IPS-15b (cell line): ENCODE measurements around the gene MYO10.
"Not testable (repeated sequence)": the region's sequence is repeated elsewhere in the genome, so short reads cannot be mapped to it uniquely, and the experiment has no call there.

Source experiments
- H3K27me3 ChIP-seq: one replicate; pipeline ENCODE4 v1.6.1; 2013; ENCODE audit warnings: low read length; ENCODE audit not compliant: control insufficient read depth, insufficient read depth
- H3K36me3 ChIP-seq: one replicate; pipeline ENCODE4 v1.6.1; 2013; ENCODE audit warnings: low read length; ENCODE audit not compliant: control insufficient read depth, insufficient read depth
- H3K4me1 ChIP-seq: one replicate; pipeline ENCODE4 v1.6.1; 2013; ENCODE audit warnings: mild to moderate bottlenecking, low read length; ENCODE audit not compliant: control insufficient read depth, insufficient read depth
- H3K4me3 ChIP-seq: one replicate; pipeline ENCODE4 v1.5.1; 2013; ENCODE audit warnings: low read depth, low read length
- H3K9ac ChIP-seq: one replicate; pipeline ENCODE4 v1.6.1; 2013; ENCODE audit warnings: low read depth, mild to moderate bottlenecking, low read length
- H3K9me3 ChIP-seq: one replicate; pipeline ENCODE4 v1.6.1; 2013; ENCODE audit warnings: mild to moderate bottlenecking, low read length; ENCODE audit not compliant: control insufficient read depth, insufficient read depth

The MYO10 gene

GRCh38 chr5:16722097-16722495, 214.0 kb downstream of the MYO10 start:
- Histone ChIP-seq H3K36me3 (no peaks in the 10 kb centered on the region), H3K9ac (no peak overlapping the region), H3K4me1 (peaks cover 26% of the 10 kb centered on the region), H3K27me3 (no peaks in the 10 kb centered on the region), H3K4me3 (no peak overlapping the region), H3K9me3 (peaks cover 3% of the 10 kb centered on the region)

GRCh38 chr5:16721151-16722096, 214.7 kb downstream of the MYO10 start:
- H3K9me3 ChIP-seq, result peaks cover 3% of the 10 kb centered on the region
- H3K4me3 ChIP-seq, result no peak overlapping the region
- H3K36me3 ChIP-seq, result no peaks in the 10 kb centered on the region
- H3K4me1 ChIP-seq, result peaks cover 26% of the 10 kb centered on the region
- no peak overlapping the region for H3K9ac ChIP-seq
- no peaks in the 10 kb centered on the region for H3K27me3 ChIP-seq

GRCh38 chr5:16718036-16718435, 218.1 kb downstream of the MYO10 start:
- H3K9me3 ChIP-seq, H3K36me3 ChIP-seq, H3K4me3 ChIP-seq, H3K9ac ChIP-seq, H3K27me3 ChIP-seq: not testable (repeated sequence)
- H3K4me1 ChIP-seq, result peaks cover 34% of the 10 kb centered on the region

GRCh38 chr5:16713386-16713928, 222.6 kb downstream of the MYO10 start:
- H3K4me1 ChIP-seq, result peaks cover 24% of the 10 kb centered on the region
- H3K9ac ChIP-seq, result no peak overlapping the region
- H3K27me3 ChIP-seq, result no peaks in the 10 kb centered on the region
- H3K36me3 ChIP-seq, result peaks cover 27% of the 10 kb centered on the region
- H3K9me3 ChIP-seq, result no peaks in the 10 kb centered on the region
- H3K4me3 ChIP-seq, result peak overlapping the region; percentile 41

GRCh38 chr5:16712620-16713019, 223.5 kb downstream of the MYO10 start:
- H3K4me3 ChIP-seq, result no peak overlapping the region
- no peaks in the 10 kb centered on the region for H3K27me3 ChIP-seq
- no peak overlapping the region for H3K9ac ChIP-seq
- H3K4me1 ChIP-seq, result peaks cover 24% of the 10 kb centered on the region
- H3K36me3 ChIP-seq, result peaks cover 34% of the 10 kb centered on the region
- no peaks in the 10 kb centered on the region for H3K9me3 ChIP-seq

GRCh38 chr5:16712178-16712577, 223.9 kb downstream of the MYO10 start:
- no peaks in the 10 kb centered on the region for H3K27me3 ChIP-seq
- peaks cover 34% of the 10 kb centered on the region for H3K36me3 ChIP-seq
- no peak overlapping the region for H3K4me3 ChIP-seq
- H3K9ac ChIP-seq, result no peak overlapping the region
- peaks cover 21% of the 10 kb centered on the region for H3K4me1 ChIP-seq
- H3K9me3 ChIP-seq, result no peaks in the 10 kb centered on the region

GRCh38 chr5:16709691-16710433, 226.2 kb downstream of the MYO10 start:
- no peak overlapping the region for H3K9ac ChIP-seq
- H3K4me1 ChIP-seq, result peaks cover 15% of the 10 kb centered on the region
- H3K4me3 ChIP-seq, result no peak overlapping the region
- H3K27me3 ChIP-seq, result no peaks in the 10 kb centered on the region
- H3K9me3 ChIP-seq, result no peaks in the 10 kb centered on the region
- H3K36me3 ChIP-seq, result peaks cover 34% of the 10 kb centered on the region

- no peak overlapping the region for H3K4me3 ChIP-seq
- H3K9me3 ChIP-seq, result no peaks in the 10 kb centered on the region
- H3K36me3 ChIP-seq, result peaks cover 40% of the 10 kb centered on the region
- no peak overlapping the region for H3K9ac ChIP-seq
- H3K4me1 ChIP-seq, result peaks cover 5% of the 10 kb centered on the region
- H3K27me3 ChIP-seq, result no peaks in the 10 kb centered on the region
Measured at GRCh38 chr5:16707869-16708192, 228.3 kb downstream of the MYO10 start.

- Histone ChIP-seq H3K9ac (no peak overlapping the region), H3K4me3 (no peak overlapping the region), H3K4me1 (peaks cover 5% of the 10 kb centered on the region), H3K9me3 (no peaks in the 10 kb centered on the region), H3K36me3 (peaks cover 40% of the 10 kb centered on the region), H3K27me3 (no peaks in the 10 kb centered on the region)
Measured at GRCh38 chr5:16707168-16707868, 228.8 kb downstream of the MYO10 start.

- no peak overlapping the region for H3K9ac ChIP-seq
- peaks cover 47% of the 10 kb centered on the region for H3K36me3 ChIP-seq
Measured at GRCh38 chr5:16704945-16705344, 231.1 kb downstream of the MYO10 start.

GRCh38 chr5:16702964-16703363, 233.1 kb downstream of the MYO10 start:
- no peaks in the 10 kb centered on the region for H3K9me3 ChIP-seq
- H3K27me3 ChIP-seq, result no peaks in the 10 kb centered on the region
- H3K4me3 ChIP-seq, result no peak overlapping the region
- peaks cover 34% of the 10 kb centered on the region for H3K36me3 ChIP-seq
- H3K9ac ChIP-seq, result no peak overlapping the region
- peaks cover 6% of the 10 kb centered on the region for H3K4me1 ChIP-seq

More at GRCh38 chr5:16704945-16705344, 231.1 kb downstream of the MYO10 start:
- Histone ChIP-seq H3K4me1 (peaks cover 6% of the 10 kb centered on the region), H3K9me3 (no peaks in the 10 kb centered on the region), H3K4me3 (no peak overlapping the region), H3K27me3 (no peaks in the 10 kb centered on the region)
